ENCODE data around the gene PAQR5. TPM values are rescaled to one million over a fixed set of nuclear protein-coding genes. Genes with fewer than 3 reads are reported as not detected.

Gene PAQR5
- total and polyA plus RNA-seq, 3 donors from 2014 or later: 0.25 to 4.5 (median 0.31) TPM

DNA sequence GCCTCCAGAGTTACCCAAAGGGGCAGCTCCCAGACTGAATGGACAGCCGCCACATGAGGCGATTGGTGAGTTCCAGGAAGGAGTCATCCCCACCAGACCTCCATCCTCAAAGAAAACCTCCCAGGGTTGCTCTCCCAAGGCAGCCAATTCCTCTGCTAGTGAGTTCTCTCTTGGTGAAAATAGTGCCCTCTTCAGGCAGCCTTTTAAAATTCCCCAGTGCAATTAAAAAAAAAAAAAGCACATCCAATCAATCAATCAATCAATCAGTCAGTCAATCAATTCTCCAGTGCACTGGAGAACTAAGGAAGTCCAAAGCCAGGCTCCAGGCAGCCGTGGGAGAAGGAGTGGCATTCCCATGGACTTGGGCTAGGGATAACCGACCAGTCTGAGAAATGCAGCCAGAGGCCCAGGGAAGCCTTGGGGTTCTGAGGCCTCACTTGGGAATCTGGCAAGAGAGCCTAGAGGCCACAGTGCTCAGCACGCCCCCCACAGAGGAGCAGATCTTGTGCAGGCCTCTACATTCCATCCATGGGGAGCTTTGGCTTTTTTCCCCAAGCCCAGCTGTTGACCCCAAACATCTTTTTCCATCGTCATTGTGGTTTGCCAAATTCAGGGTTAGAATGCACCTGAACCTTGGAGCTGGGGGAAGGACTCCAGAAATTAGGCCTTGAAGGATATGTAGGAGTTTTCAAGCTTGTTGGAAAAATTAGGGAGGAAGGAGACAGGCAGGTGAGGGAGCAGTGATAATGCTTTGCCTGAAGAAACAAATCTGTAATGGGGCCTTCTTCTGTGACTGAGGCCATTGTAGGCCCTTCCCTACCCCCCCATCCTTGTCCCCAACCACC is 4.8 kb downstream of the PAQR5 start:
- H3K27ac ChIP-seq: no peak overlapping the region
- no peaks in the 10 kb centered on the region for H3K27me3 ChIP-seq

DNA sequence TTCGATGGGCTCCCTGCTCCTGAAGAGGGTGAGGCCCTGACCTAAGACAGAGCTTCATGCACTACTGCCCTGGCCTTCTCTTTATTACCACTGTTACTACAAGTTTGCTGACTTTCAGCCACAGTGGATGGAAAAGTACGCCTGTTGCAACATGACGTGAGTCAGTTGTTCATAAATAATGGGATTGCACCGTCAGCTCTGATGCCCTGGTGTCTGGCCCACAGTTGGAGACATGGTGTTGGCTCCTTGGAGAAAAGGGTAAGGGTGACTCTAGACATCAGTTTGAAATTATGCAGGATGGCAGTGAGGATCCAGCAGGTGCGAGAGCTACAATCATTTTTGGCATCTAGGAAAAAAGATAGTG is 5.5 kb downstream of the PAQR5 start:
- Histone ChIP-seq H3K36me3 (ENCODE audit: low read depth, missing control alignments) (no peaks in the 10 kb centered on the region), H3K4me3 (no peak overlapping the region), H3K4me1 (peaks cover 2% of the 10 kb centered on the region), H3K27me3 (no peaks in the 10 kb centered on the region), H3K27ac (no peak overlapping the region), H3K9me3 (no peaks in the 10 kb centered on the region)
- DNase-seq: no peak
- 57 to 59% methylated on average over 5 of the region's 5 CpGs for WGBS, 2 donors
- intact Hi-C loops (cut with DNase I; ENCODE audit: low total_unique reads): no loop called here
- no peak for TF ChIP-seq POLR2A (IDR thresholded peaks at IDR 0.05)
- TF ChIP-seq, protein P1, sequence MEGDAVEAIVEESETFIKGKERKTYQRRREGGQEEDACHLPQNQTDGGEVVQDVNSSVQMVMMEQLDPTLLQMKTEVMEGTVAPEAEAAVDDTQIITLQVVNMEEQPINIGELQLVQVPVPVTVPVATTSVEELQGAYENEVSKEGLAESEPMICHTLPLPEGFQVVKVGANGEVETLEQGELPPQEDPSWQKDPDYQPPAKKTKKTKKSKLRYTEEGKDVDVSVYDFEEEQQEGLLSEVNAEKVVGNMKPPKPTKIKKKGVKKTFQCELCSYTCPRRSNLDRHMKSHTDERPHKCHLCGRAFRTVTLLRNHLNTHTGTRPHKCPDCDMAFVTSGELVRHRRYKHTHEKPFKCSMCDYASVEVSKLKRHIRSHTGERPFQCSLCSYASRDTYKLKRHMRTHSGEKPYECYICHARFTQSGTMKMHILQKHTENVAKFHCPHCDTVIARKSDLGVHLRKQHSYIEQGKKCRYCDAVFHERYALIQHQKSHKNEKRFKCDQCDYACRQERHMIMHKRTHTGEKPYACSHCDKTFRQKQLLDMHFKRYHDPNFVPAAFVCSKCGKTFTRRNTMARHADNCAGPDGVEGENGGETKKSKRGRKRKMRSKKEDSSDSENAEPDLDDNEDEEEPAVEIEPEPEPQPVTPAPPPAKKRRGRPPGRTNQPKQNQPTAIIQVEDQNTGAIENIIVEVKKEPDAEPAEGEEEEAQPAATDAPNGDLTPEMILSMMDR (IDR thresholded peaks at IDR 0.05): no peak

More for the DNA sequence above, 4.8 kb downstream of the PAQR5 start:
- no peak for DNase-seq
- Histone ChIP-seq H3K4me1 (peaks cover 2% of the 10 kb centered on the region), H3K36me3 (ENCODE audit: low read depth, missing control alignments) (no peaks in the 10 kb centered on the region), H3K4me3 (no peak overlapping the region), H3K9me3 (no peaks in the 10 kb centered on the region)
- intact Hi-C loops (cut with DNase I; ENCODE audit: low total_unique reads): no loop called here
- 72 to 73% methylated on average over 6 of the region's 6 CpGs for WGBS, 2 donors
- TF ChIP-seq, protein P1 (IDR thresholded peaks at IDR 0.05): no peak
- TF ChIP-seq POLR2A (IDR thresholded peaks at IDR 0.05): no peak

DNA sequence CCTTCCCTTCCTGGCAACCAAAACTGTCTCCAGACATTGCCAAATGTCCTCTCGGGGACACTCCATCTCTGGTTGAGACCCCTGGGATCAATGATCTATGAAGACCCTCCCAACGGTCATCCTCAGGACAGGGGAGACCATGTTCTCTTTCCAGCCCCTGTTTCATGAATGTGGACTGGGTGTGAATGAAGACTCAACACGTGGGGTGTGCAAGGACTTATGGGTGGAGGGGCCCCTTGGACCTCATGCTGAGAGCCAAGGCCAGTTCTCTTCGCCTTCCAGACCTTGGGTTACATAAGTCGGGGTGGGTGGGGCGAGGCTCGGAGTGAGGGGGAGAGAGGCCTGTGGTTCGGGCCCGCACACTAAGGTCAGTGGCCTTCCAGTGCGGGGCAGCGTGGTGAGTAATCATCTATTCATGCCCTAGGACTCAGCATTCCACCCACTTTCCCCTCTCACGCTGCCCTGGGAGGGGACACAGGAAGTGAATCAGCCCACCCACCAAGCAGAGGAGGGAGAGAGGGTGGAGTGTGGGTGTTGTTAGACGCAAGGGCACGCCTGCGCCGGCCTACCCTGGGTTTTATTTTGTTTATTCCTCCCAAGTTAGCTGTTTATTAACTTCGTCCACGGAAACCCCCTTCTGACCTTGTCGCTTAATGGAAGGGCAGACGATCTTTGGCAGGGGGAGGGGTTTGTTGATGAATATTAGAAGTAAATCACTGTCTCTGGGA is 6.7 kb downstream of the PAQR5 start:
- no peaks in the 10 kb centered on the region for H3K36me3 ChIP-seq (ENCODE audit: low read depth, missing control alignments)
- H3K4me1 ChIP-seq: no peaks in the 10 kb centered on the region
- intact Hi-C loops (cut with DNase I; ENCODE audit: low total_unique reads): no loop called here
- no peaks in the 10 kb centered on the region for H3K9me3 ChIP-seq
- DNase-seq: no peak
- no peaks in the 10 kb centered on the region for H3K27me3 ChIP-seq
- no peak overlapping the region for H3K27ac ChIP-seq
- 68 to 81% methylated on average over 20 of the region's 20 CpGs for WGBS, 2 donors
- no peak for TF ChIP-seq POLR2A (IDR thresholded peaks at IDR 0.05)
- TF ChIP-seq, protein P1 (IDR thresholded peaks at IDR 0.05): no peak
- H3K4me3 ChIP-seq: no peak overlapping the region

DNA sequence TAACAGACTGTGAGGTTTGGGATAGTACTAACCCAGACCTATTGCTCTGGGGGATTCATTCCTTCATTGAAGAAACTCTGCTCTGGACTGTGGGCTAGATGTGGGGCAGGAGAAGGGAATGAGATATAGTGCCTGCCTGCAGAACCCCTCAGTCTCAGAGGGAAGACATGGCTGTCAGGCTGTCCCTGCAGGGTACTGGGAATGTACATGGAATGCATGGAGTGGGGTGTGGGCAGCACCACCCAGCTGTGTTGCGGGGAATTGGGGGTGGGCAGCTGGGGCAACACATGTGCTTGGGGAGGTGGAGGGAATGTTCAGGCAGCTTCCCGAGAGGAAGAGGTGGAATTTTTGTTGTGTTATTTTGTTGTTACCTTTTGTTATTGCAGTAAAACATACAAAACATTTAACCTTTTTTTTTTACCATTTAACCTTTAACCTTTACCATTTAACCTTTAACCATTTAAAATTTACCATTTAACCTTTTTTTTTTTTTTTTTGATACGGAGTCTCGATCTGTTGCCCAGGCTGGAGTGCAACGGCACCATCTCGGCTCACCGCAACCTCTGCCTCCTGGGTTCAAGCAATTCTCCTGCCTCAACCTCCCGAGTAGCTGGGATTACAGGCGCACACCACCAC is 7.3 kb downstream of the PAQR5 start:
- no peaks in the 10 kb centered on the region for H3K27me3 ChIP-seq
- no peak overlapping the region for H3K4me3 ChIP-seq
- no peaks in the 10 kb centered on the region for H3K9me3 ChIP-seq
- intact Hi-C loops (cut with DNase I; ENCODE audit: low total_unique reads): no loop called here
- no peak for DNase-seq
- no peaks in the 10 kb centered on the region for H3K36me3 ChIP-seq (ENCODE audit: low read depth, missing control alignments)
- no peak overlapping the region for H3K27ac ChIP-seq
- TF ChIP-seq, protein P1 (IDR thresholded peaks at IDR 0.05): no peak
- no peak for TF ChIP-seq POLR2A (IDR thresholded peaks at IDR 0.05)
- 85 to 97% methylated on average over 9 of the region's 9 CpGs for WGBS, 2 donors
- no peaks in the 10 kb centered on the region for H3K4me1 ChIP-seq

All from testis (tissue), 3 donors.